ENCODE data around the gene CDS2. TPM values are rescaled to one million over a fixed set of nuclear protein-coding genes. Genes with fewer than 3 reads are reported as not detected.

Gene CDS2
- total and polyA plus RNA-seq, 2 of the 13 experiments (the other 11 are each of a cell fraction or from before 2014, with no cell fraction given) = 81.3 to 153 TPM

DNA sequence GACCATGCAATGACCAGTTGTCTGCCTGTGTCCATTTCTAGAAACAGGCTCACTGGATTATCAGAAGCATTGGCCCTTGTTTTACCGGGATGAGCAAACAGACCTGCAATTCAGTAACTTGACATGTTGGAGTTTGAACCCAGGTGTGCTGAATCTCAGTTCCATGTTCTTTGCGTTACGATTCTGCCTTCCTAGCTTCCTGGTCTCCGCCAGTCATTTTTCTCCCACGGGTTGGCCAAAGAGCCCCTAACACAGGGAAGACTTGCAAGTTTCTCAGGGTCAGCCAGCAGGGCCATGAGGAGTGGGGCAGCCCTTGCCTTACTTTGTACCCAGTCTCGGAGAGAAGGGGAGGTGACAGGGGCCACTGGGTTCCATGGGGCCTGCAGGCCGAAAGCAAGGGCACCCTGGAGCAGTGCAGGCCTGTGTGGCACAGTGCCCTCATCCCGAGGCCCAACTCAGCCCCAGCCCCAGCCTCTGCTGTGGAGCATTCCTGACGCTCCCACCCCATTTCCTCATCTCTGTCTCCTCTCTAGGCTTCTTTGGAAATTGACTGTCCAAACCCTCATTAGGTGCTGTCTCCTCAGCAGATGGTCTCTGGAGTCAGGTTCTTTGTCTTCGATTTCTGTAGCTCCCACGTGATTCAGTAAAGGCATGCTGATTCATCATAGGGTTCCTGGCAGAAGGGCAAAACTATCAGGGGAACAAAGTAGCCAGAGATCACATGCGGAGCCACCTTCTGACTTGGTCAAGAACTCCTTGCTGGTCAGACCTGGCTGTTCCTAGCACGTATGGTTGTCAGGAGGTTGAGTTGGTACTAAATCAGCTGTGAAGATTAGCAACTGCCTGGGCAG is 23.6 kb downstream of the CDS2 start (continued):
- no peak for TF ChIP-seq ZNF256 (CRISPR knock-in tag; conservative IDR thresholded peaks at IDR 0.05)
- TF ChIP-seq ZNF83 (CRISPR knock-in tag; IDR thresholded peaks at IDR 0.05; ENCODE audit: borderline replicate concordance) = peak; percentile 83
- TF ChIP-seq, protein P1, sequence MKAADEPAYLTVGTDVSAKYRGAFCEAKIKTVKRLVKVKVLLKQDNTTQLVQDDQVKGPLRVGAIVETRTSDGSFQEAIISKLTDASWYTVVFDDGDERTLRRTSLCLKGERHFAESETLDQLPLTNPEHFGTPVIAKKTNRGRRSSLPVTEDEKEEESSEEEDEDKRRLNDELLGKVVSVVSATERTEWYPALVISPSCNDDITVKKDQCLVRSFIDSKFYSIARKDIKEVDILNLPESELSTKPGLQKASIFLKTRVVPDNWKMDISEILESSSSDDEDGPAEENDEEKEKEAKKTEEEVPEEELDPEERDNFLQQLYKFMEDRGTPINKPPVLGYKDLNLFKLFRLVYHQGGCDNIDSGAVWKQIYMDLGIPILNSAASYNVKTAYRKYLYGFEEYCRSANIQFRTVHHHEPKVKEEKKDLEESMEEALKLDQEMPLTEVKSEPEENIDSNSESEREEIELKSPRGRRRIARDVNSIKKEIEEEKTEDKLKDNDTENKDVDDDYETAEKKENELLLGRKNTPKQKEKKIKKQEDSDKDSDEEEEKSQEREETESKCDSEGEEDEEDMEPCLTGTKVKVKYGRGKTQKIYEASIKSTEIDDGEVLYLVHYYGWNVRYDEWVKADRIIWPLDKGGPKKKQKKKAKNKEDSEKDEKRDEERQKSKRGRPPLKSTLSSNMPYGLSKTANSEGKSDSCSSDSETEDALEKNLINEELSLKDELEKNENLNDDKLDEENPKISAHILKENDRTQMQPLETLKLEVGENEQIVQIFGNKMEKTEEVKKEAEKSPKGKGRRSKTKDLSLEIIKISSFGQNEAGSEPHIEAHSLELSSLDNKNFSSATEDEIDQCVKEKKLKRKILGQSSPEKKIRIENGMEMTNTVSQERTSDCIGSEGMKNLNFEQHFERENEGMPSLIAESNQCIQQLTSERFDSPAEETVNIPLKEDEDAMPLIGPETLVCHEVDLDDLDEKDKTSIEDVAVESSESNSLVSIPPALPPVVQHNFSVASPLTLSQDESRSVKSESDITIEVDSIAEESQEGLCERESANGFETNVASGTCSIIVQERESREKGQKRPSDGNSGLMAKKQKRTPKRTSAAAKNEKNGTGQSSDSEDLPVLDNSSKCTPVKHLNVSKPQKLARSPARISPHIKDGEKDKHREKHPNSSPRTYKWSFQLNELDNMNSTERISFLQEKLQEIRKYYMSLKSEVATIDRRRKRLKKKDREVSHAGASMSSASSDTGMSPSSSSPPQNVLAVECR (CRISPR knock-in tag; IDR thresholded peaks at IDR 0.05; ENCODE audit: borderline replicate concordance) = peak; percentile 73
- TF ChIP-seq HNRNPLL (IDR thresholded peaks at IDR 0.05; ENCODE audit: low read depth, low read length, poor library complexity, severe bottlenecking) = peak; percentile 48
- TF ChIP-seq TCF12 (IDR thresholded peaks at IDR 0.05) = no peak
- TF ChIP-seq TCF12 (CRISPR knock-in tag; IDR thresholded peaks at IDR 0.05) = no peak; the same call in 1 of the 2 replicates
- TF ChIP-seq ZNF850 (CRISPR knock-in tag; conservative IDR thresholded peaks at IDR 0.05) = no peak
- TF ChIP-seq TAF15 (IDR thresholded peaks at IDR 0.05; ENCODE audit: low read depth, low read length, poor library complexity, severe bottlenecking) = no peak
- TF ChIP-seq ZNF672 (CRISPR knock-in tag; IDR thresholded peaks at IDR 0.05) = no peak
- TF ChIP-seq ASH2L (IDR thresholded peaks at IDR 0.05; ENCODE audit: insufficient read length, low read depth, low read length) = peak; percentile 98
- TF ChIP-seq, protein P2, sequence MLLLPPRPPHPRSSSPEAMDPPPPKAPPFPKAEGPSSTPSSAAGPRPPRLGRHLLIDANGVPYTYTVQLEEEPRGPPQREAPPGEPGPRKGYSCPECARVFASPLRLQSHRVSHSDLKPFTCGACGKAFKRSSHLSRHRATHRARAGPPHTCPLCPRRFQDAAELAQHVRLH (CRISPR knock-in tag; IDR thresholded peaks at IDR 0.05; ENCODE audit: borderline replicate concordance, low read depth) = peak; percentile 17; the same call in 1 of the 2 replicates
- TF ChIP-seq ELF4 (CRISPR knock-in tag; IDR thresholded peaks at IDR 0.05; ENCODE audit: borderline replicate concordance) = peak; percentile 80; the same call in 1 of the 2 replicates
- no peak for TF ChIP-seq ZNF577 (CRISPR knock-in tag; IDR thresholded peaks at IDR 0.05; ENCODE audit: borderline replicate concordance, low read depth)
- peak; percentile 94 for TF ChIP-seq HDAC1 (CRISPR knock-in tag; IDR thresholded peaks at IDR 0.05)
- TF ChIP-seq SRSF1 (optimal IDR thresholded peaks at IDR 0.05; ENCODE audit: low read depth, low read length) = no peak
- no peak; a peak in 1 of 4 replicates for TF ChIP-seq KLF16 (CRISPR knock-in tag; IDR thresholded peaks at IDR 0.05)
- TF ChIP-seq ZBTB38 (CRISPR knock-in tag; IDR thresholded peaks at IDR 0.05) = peak; percentile 58
- no peak for TF ChIP-seq ZNF282 (IDR thresholded peaks at IDR 0.05; ENCODE audit: partially characterized antibody)
- TF ChIP-seq ZNF777 (CRISPR knock-in tag; IDR thresholded peaks at IDR 0.05) = no peak
- no peak; the same call in 1 of the 2 replicates for TF ChIP-seq PRMT3 (CRISPR knock-in tag; IDR thresholded peaks at IDR 0.05; ENCODE audit: borderline replicate concordance, low read depth)
- TF ChIP-seq, protein P3, sequence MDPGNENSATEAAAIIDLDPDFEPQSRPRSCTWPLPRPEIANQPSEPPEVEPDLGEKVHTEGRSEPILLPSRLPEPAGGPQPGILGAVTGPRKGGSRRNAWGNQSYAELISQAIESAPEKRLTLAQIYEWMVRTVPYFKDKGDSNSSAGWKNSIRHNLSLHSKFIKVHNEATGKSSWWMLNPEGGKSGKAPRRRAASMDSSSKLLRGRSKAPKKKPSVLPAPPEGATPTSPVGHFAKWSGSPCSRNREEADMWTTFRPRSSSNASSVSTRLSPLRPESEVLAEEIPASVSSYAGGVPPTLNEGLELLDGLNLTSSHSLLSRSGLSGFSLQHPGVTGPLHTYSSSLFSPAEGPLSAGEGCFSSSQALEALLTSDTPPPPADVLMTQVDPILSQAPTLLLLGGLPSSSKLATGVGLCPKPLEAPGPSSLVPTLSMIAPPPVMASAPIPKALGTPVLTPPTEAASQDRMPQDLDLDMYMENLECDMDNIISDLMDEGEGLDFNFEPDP (CRISPR knock-in tag; conservative IDR thresholded peaks at IDR 0.05) = no peak

All from HepG2 (cell line).